ENCODE data around the gene PLPP1. TPM values are rescaled to one million over a fixed set of nuclear protein-coding genes. Genes with fewer than 3 reads are reported as not detected.

PLPP1 gene
- total RNA-seq, 1 experiment from 2014 or later: 10.5 TPM

GRCh38 chr5:55383254-55383653, 151.5 kb downstream of the PLPP1 start:
- RAD21 ChIA-PET (ENCODE audit: low non-redundant PET in 1 of 2, low total read pairs in 2 of 2, uncharacterized antibody in 2 of 2, unreplicated experiment in 2 of 2): no interaction called here

GRCh38 chr5:55377810-55378209, 157.0 kb downstream of the PLPP1 start:
- no peak overlapping the region for H3K27ac ChIP-seq (ENCODE audit: low read depth, low read length)
- POLR2A ChIA-PET: interaction anchor here (0.6 kb wide), 1 partner anchor 442 kb away, joined by 3 read pairs; no protein-coding TSS in a partner anchor

More at GRCh38 chr5:55383254-55383653, 151.5 kb downstream of the PLPP1 start:
- H2AFZ ChIP-seq (ENCODE audit: low read depth, low read length, poor library complexity, severe bottlenecking): no peak overlapping the region
- no peak for DNase-seq (ENCODE audit: low read depth, low spot score)
- no TSS peak for BruUV-seq (replicated peaks)
- H3K27ac ChIP-seq (ENCODE audit: low read depth, low read length): no peak overlapping the region
- peaks cover 40% of the 10 kb centered on the region for H3K79me2 ChIP-seq (ENCODE audit: insufficient read depth, low read length)
- TF ChIP-seq SP1 (IDR thresholded peaks at IDR 0.05; ENCODE audit: low read depth) (no peak), ELF1 (IDR thresholded peaks at IDR 0.05; ENCODE audit: borderline replicate concordance, low read depth) (no peak), EZH2phosphoT487 (IDR thresholded peaks at IDR 0.05; ENCODE audit: borderline replicate concordance) (no peak), SIN3A (IDR thresholded peaks at IDR 0.05; ENCODE audit: low read depth) (no peak), ZNF274 (IDR thresholded peaks at IDR 0.05; ENCODE audit: low read depth, low read length) (no peak), POLR2AphosphoS5 (IDR thresholded peaks at IDR 0.05; ENCODE audit: low read depth, low read length) (no peak), ATF3 (IDR thresholded peaks at IDR 0.05) (no peak), EGR1 (IDR thresholded peaks at IDR 0.05; ENCODE audit: low read depth) (no peak), ZFX (IDR thresholded peaks at IDR 0.05) (no peak), TCF7L2 (IDR thresholded peaks at IDR 0.05; ENCODE audit: borderline replicate concordance, extremely low read depth, insufficient read depth, insufficient read length) (no peak), CEBPB (IDR thresholded peaks at IDR 0.05; ENCODE audit: low read depth) (no peak)
- no peak overlapping the region for H3K9ac ChIP-seq (ENCODE audit: low read length)
- H3K9me2 ChIP-seq (ENCODE audit: insufficient read depth): no peaks in the 10 kb centered on the region
- no peaks in the 10 kb centered on the region for H3K4me1 ChIP-seq (ENCODE audit: control insufficient read depth in 1 of 2, insufficient read depth in 2 of 2, low read length in 2 of 2)
- no peaks in the 10 kb centered on the region; the same call in 1 of the 2 replicates for H4K20me1 ChIP-seq (ENCODE audit: insufficient read depth)
- CTCF ChIA-PET: no interaction called here
- H3K36me3 ChIP-seq (ENCODE audit: control insufficient read depth in 1 of 2, insufficient read depth in 2 of 2, low read length in 2 of 2): peaks cover 7 to 10% of the 10 kb centered on the region in 2 experiments; a peak in 3 of 4 replicates
- no peak for ATAC-seq
- no peak overlapping the region for H3K4me2 ChIP-seq (ENCODE audit: low read length)
- H3K9me3 ChIP-seq (ENCODE audit: control insufficient read depth in 1 of 2, insufficient read depth in 1 of 2, low read depth in 1 of 2, low read length in 2 of 2): no peaks in the 10 kb centered on the region
- intact Hi-C loops (cut with micrococcal nuclease): no loop called here
- POLR2A ChIA-PET: interaction anchor here (1.4 kb wide), 1 partner anchor 9 kb away, joined by 3 read pairs; no protein-coding TSS in a partner anchor
- no peaks in the 10 kb centered on the region for H3K27me3 ChIP-seq (ENCODE audit: insufficient read depth, low read length)
- H3K4me3 ChIP-seq (replicated peaks in 1 of 2; ENCODE audit: low read depth in 1 of 2, low read length in 2 of 2): no peak overlapping the region

More at GRCh38 chr5:55377810-55378209, 157.0 kb downstream of the PLPP1 start:
- Histone ChIP-seq H3K4me1 (ENCODE audit: control insufficient read depth in 1 of 2, insufficient read depth in 2 of 2, low read length in 2 of 2) (no peaks in the 10 kb centered on the region), H3K36me3 (ENCODE audit: control insufficient read depth in 1 of 2, insufficient read depth in 2 of 2, low read length in 2 of 2) (peaks cover 11 to 32% of the 10 kb centered on the region in 2 experiments), H4K20me1 (ENCODE audit: insufficient read depth) (no peaks in the 10 kb centered on the region), H3K79me2 (ENCODE audit: insufficient read depth, low read length) (peaks cover 19% of the 10 kb centered on the region), H3K27me3 (ENCODE audit: insufficient read depth, low read length) (no peaks in the 10 kb centered on the region), H3K4me3 (replicated peaks in 1 of 2; ENCODE audit: low read depth in 1 of 2, low read length in 2 of 2) (no peak overlapping the region), H3K9ac (ENCODE audit: low read length) (no peak overlapping the region), H3K4me2 (ENCODE audit: low read length) (no peak overlapping the region), H3K9me2 (ENCODE audit: insufficient read depth) (no peaks in the 10 kb centered on the region), H3K9me3 (ENCODE audit: control insufficient read depth in 1 of 2, insufficient read depth in 1 of 2, low read depth in 1 of 2, low read length in 2 of 2) (peaks cover 0 to 4% of the 10 kb centered on the region in 2 experiments; a peak in 1 of 4 replicates), H2AFZ (ENCODE audit: low read depth, low read length, poor library complexity, severe bottlenecking) (no peak overlapping the region)
- ATAC-seq (no peak), DNase-seq (ENCODE audit: low read depth, low spot score) (no peak)
- TF ChIP-seq POLR2A (IDR thresholded peaks at IDR 0.05; ENCODE audit: borderline replicate concordance, extremely low read depth, insufficient read depth, insufficient read length): no peak
- no peak for TF ChIP-seq ZFX (IDR thresholded peaks at IDR 0.05)
- TF ChIP-seq EZH2 (IDR thresholded peaks at IDR 0.05): no peak
- TF ChIP-seq JUND (IDR thresholded peaks at IDR 0.05): no peak
- no peak for TF ChIP-seq POLR2AphosphoS5 (IDR thresholded peaks at IDR 0.05; ENCODE audit: low read depth, low read length)
- no peak for TF ChIP-seq FOSL1 (IDR thresholded peaks at IDR 0.05; ENCODE audit: low read depth)
- TF ChIP-seq RAD21 (IDR thresholded peaks at IDR 0.05; ENCODE audit: low read depth): no peak
- no peak for TF ChIP-seq TCF7L2 (IDR thresholded peaks at IDR 0.05; ENCODE audit: borderline replicate concordance, extremely low read depth, insufficient read depth, insufficient read length)
- TF ChIP-seq ZNF274 (IDR thresholded peaks at IDR 0.05; ENCODE audit: low read depth, low read length): no peak
- no peak for TF ChIP-seq MAX (IDR thresholded peaks at IDR 0.05)
- TF ChIP-seq EZH2phosphoT487 (IDR thresholded peaks at IDR 0.05; ENCODE audit: borderline replicate concordance): no peak
- TF ChIP-seq SIN3A (IDR thresholded peaks at IDR 0.05; ENCODE audit: low read depth): no peak
- TF ChIP-seq SP1 (IDR thresholded peaks at IDR 0.05; ENCODE audit: low read depth): no peak
- intact Hi-C loops (cut with micrococcal nuclease): no loop called here
- CTCF ChIA-PET: no interaction called here
- no TSS peak for BruUV-seq (replicated peaks)
- RAD21 ChIA-PET (ENCODE audit: low non-redundant PET in 1 of 2, low total read pairs in 2 of 2, uncharacterized antibody in 2 of 2, unreplicated experiment in 2 of 2): no interaction called here

Data from HCT116 (cell line).